HCT116 (cell line): ENCODE measurements around the gene EYA2. TPM values are rescaled to one million over a fixed set of nuclear protein-coding genes. Genes with fewer than 3 reads are reported as not detected.

Experiments used
- ATAC-seq: fragments of 200-7000 bp; cut with Tn5 transposase; 2 replicates; pipeline ENCODE4 v1.9.1; 2020; ENCODE audit warnings: mild to moderate bottlenecking, moderate library complexity
- BruUV-seq: library from RNA; stranded (reverse); fragments of 400-500 nt; replicated peaks from 2 replicates; lab custom pipeline; 2021; lab: Mats Ljungman, UMichigan
- CTCF ChIA-PET: fragments of 300-600 bp; sonication (Branson Sonifier 250); formaldehyde crosslinking; loops from one replicate; lab custom pipeline; 2021; ENCODE audit warnings: antibody characterized with exemption; lab: Charles Lee
- POLR2A ChIA-PET: fragments of 300-600, 350-600 bp; sonication (Branson Sonifier 250); formaldehyde crosslinking; loops from one replicate; lab custom pipeline; 2021; ENCODE audit warnings: antibody characterized with exemption; lab: Charles Lee
- RAD21 ChIA-PET, 2 experiments: fragments of 300-600 bp; sonication (Branson Sonifier 250); formaldehyde crosslinking; loops; one replicate each; lab custom pipeline; 2023; ENCODE audit warnings: low total read pairs in 2 of 2; ENCODE audit not compliant: uncharacterized antibody in 2 of 2, unreplicated experiment in 2 of 2, low non-redundant PET in 1 of 2; lab: Charles Lee
- DNase-seq: peaks from one replicate; pipeline ENCODE4 v3.0.0-alpha.2; 2010; ENCODE audit warnings: low read depth, low spot score
- H2AFZ ChIP-seq: fragments of 200-600 bp; shearing (Covaris generic), sonication (generic); 2 replicates; pipeline ENCODE4 v1.6.1; 2017; ENCODE audit warnings: low read depth, mixed run types, mixed read lengths, antibody characterized with exemption, low read length; ENCODE audit not compliant: poor library complexity, severe bottlenecking
- H3K27ac ChIP-seq: 2 replicates; pipeline ENCODE4 v1.5.1; 2012; ENCODE audit warnings: low read depth, low read length
- H3K27me3 ChIP-seq: fragments of 200-600 bp; sonication (generic); 2 replicates; pipeline ENCODE4 v1.6.1; 2016; ENCODE audit warnings: mixed run types, low read length, mixed read lengths; ENCODE audit not compliant: insufficient read depth
- H3K36me3 ChIP-seq, 2 experiments: fragments of 200-500 bp in 1 of 2; fragments of 200-600 bp in 1 of 2; sonication (Bioruptor generic) in 1 of 2; sonication (generic) in 1 of 2; 2 replicates each; pipeline versions ENCODE4 v1.5.1 to v1.6.1; 2014 to 2016; ENCODE audit warnings: low read length in 2 of 2, inconsistent platforms in 1 of 2, mixed read lengths in 1 of 2, mixed run types in 1 of 2; ENCODE audit not compliant: insufficient read depth in 2 of 2, control insufficient read depth in 1 of 2
- H3K4me1 ChIP-seq, 2 experiments: fragments of 200-600 bp in 1 of 2; sonication (generic) in 1 of 2; 2 replicates each; pipeline versions ENCODE4 v1.5.1 to v1.6.1; 2012 to 2017; ENCODE audit warnings: low read length in 2 of 2, inconsistent platforms in 1 of 2, mild to moderate bottlenecking in 1 of 2, mixed read lengths in 1 of 2, mixed run types in 1 of 2, moderate library complexity in 1 of 2; ENCODE audit not compliant: insufficient read depth in 2 of 2, control insufficient read depth in 1 of 2
- H3K4me2 ChIP-seq: fragments of 200-600 bp; sonication (generic); 2 replicates; pipeline ENCODE4 v1.6.1; 2017; ENCODE audit warnings: mixed run types, low read length, mixed read lengths
- H3K4me3 ChIP-seq, 2 experiments: fragments of 200-600 bp in 1 of 2; sonication (generic) in 1 of 2; replicated peaks in 1 of 2; 2 replicates each; pipeline ENCODE4 v1.5.1; 2011 to 2016; ENCODE audit warnings: low read length in 2 of 2, control low read depth in 1 of 2, low read depth in 1 of 2, mild to moderate bottlenecking in 1 of 2, mixed read lengths in 1 of 2, mixed run types in 1 of 2
- H3K79me2 ChIP-seq: fragments of 200-600 bp; sonication (generic); 2 replicates; pipeline ENCODE4 v1.6.1; 2017; ENCODE audit warnings: mild to moderate bottlenecking, mixed run types, low read length, moderate library complexity, mixed read lengths; ENCODE audit not compliant: insufficient read depth
- H3K9ac ChIP-seq: fragments of 200-600 bp; sonication (generic); 2 replicates; pipeline ENCODE4 v1.6.1; 2016; ENCODE audit warnings: low read length, mixed read lengths
- H3K9me2 ChIP-seq: fragments of 200-600 bp; sonication (generic), shearing (Covaris generic); 2 replicates; pipeline ENCODE4 v1.6.1; 2017; ENCODE audit warnings: mixed run types, mild to moderate bottlenecking, moderate library complexity; ENCODE audit not compliant: insufficient read depth
- H3K9me3 ChIP-seq, 2 experiments: fragments of 200-500 bp in 1 of 2; fragments of 200-600 bp in 1 of 2; sonication (Bioruptor generic) in 1 of 2; sonication (generic) in 1 of 2; 2 replicates each; pipeline ENCODE4 v1.6.1; 2014 to 2017; ENCODE audit warnings: low read length in 2 of 2, mixed read lengths in 2 of 2, inconsistent platforms in 1 of 2, low read depth in 1 of 2, mild to moderate bottlenecking in 1 of 2, mixed run types in 1 of 2, moderate library complexity in 1 of 2; ENCODE audit not compliant: control insufficient read depth in 1 of 2, insufficient read depth in 1 of 2
- H4K20me1 ChIP-seq: fragments of 200-600 bp; sonication (generic), shearing (Covaris generic); 2 replicates; pipeline ENCODE4 v1.6.1; 2017; ENCODE audit warnings: mixed run types, mild to moderate bottlenecking, moderate library complexity; ENCODE audit not compliant: insufficient read depth
- ATF3 ChIP-seq: IDR thresholded peaks from 2 replicates; pipeline ENCODE4 v1.6.1; 2012
- CBX3 ChIP-seq: IDR thresholded peaks from 2 replicates; pipeline ENCODE4 v1.6.1; 2012; ENCODE audit warnings: low read depth
- CEBPB ChIP-seq: IDR thresholded peaks from 2 replicates; pipeline ENCODE4 v1.6.1; 2012; ENCODE audit warnings: low read depth
- CTCF ChIP-seq, 3 experiments: fragments of 200-600 bp in 1 of 3; sonication (generic) in 1 of 3; IDR thresholded peaks in 2 of 3; conservative IDR thresholded peaks in 1 of 3; 2 replicates each; pipeline ENCODE4 v1.5.1; 2012 to 2017; ENCODE audit warnings: low read depth in 2 of 3, low read length in 2 of 3, antibody characterized with exemption in 1 of 3, borderline replicate concordance in 1 of 3, control low read depth in 1 of 3, mild to moderate bottlenecking in 1 of 3, mixed read lengths in 1 of 3, mixed run types in 1 of 3, moderate library complexity in 1 of 3; ENCODE audit not compliant: insufficient read depth in 1 of 3
- EGR1 ChIP-seq: IDR thresholded peaks from 2 replicates; pipeline ENCODE4 v1.6.1; 2012; ENCODE audit warnings: low read depth
- ELF1 ChIP-seq: IDR thresholded peaks from 2 replicates; pipeline ENCODE4 v1.6.1; 2012; ENCODE audit warnings: low read depth, borderline replicate concordance
- FOSL1 ChIP-seq: IDR thresholded peaks from 2 replicates; pipeline ENCODE4 v1.6.1; 2012; ENCODE audit warnings: low read depth
- POLR2AphosphoS5 ChIP-seq: IDR thresholded peaks from 2 replicates; pipeline ENCODE4 v1.6.1; 2011; ENCODE audit warnings: mild to moderate bottlenecking, low read depth, low read length, moderate library complexity
- REST ChIP-seq: IDR thresholded peaks from 2 replicates; pipeline ENCODE4 v1.6.1; 2012; ENCODE audit warnings: low read depth
- SP1 ChIP-seq: IDR thresholded peaks from 2 replicates; pipeline ENCODE4 v1.6.1; 2012; ENCODE audit warnings: low read depth
- ZFX ChIP-seq: fragments of 450-650 bp; IDR thresholded peaks from 2 replicates; pipeline ENCODE4 v1.6.1; 2017
- ZNF274 ChIP-seq: fragments of 200-500 bp; sonication (Bioruptor generic); IDR thresholded peaks from 2 replicates; pipeline ENCODE4 v1.6.1; 2014; ENCODE audit warnings: mild to moderate bottlenecking, low read depth, low read length, inconsistent platforms
- intact Hi-C: fragments of 100-400 bp; cut with micrococcal nuclease; formaldehyde crosslinking; loops from 2 replicates; pipeline ENCODE4 v1.10.0; 2022
- total RNA-seq: library from RNA; stranded (reverse); gene quantifications from one replicate; pipeline ENCODE4 v1.2.1, GENCODE V29; 2021; ENCODE audit not compliant: unreplicated experiment

Gene EYA2
- total RNA-seq, 1 experiment from 2014 or later, result not detected

DNA sequence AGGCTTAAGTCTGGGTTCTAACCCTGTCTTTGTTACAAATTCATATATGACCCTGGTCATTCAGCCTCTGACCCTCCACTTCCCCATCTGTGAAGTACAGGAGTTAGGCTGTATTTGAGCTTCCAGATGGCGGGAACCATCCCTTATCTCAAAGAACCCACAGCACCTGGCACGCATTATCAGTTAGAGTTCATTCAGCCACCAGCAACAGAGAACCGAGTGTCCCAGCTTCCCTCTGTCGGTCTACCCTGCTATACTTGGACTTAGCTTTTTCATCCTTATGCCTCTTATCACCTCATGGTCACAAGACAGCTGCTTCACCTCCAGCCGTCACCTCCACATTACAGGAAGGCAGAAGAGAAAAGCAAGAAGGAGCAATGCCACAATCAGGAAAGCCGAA lies 147.8 kb downstream of the EYA2 start:
- Histone ChIP-seq H2AFZ (no peak overlapping the region), H3K79me2 (no peaks in the 10 kb centered on the region), H3K4me1 (no peaks in the 10 kb centered on the region), H3K9me2 (no peaks in the 10 kb centered on the region), H3K9me3 (no peaks in the 10 kb centered on the region), H3K4me3 (no peak overlapping the region), H3K9ac (no peak overlapping the region), H4K20me1 (no peaks in the 10 kb centered on the region), H3K27ac (no peak overlapping the region), H3K36me3 (no peaks in the 10 kb centered on the region), H3K4me2 (no peak overlapping the region), H3K27me3 (no peaks in the 10 kb centered on the region)
- RAD21 ChIA-PET, result no interaction called here
- DNase-seq, result no peak
- TF ChIP-seq ELF1, result no peak
- no peak for TF ChIP-seq ZFX
- TF ChIP-seq CBX3, result no peak
- TF ChIP-seq EGR1, result no peak
- TF ChIP-seq FOSL1, result no peak
- no peak for TF ChIP-seq ATF3
- no peak for TF ChIP-seq REST
- TF ChIP-seq SP1, result no peak
- no peak for TF ChIP-seq POLR2AphosphoS5
- no peak for TF ChIP-seq ZNF274
- no peak for TF ChIP-seq CTCF (IDR thresholded peaks at IDR 0.05 in 2 of 3, conservative IDR thresholded peaks at IDR 0.05 in 1 of 3; ENCODE audit: borderline replicate concordance in 1 of 3, insufficient read depth in 1 of 3, low read depth in 2 of 3, low read length in 2 of 3)
- TF ChIP-seq CEBPB, result no peak
- intact Hi-C loops, result no loop called here
- no peak for ATAC-seq
- no TSS peak for BruUV-seq
- CTCF ChIA-PET, result no interaction called here
- POLR2A ChIA-PET, result no interaction called here
